Neural cell (in vitro differentiated cells): Measurements from ENCODE around the gene MGST3. TPM values are rescaled to one million over a fixed set of nuclear protein-coding genes. Genes with fewer than 3 reads are reported as not detected.

Experiments used
- H2AFZ ChIP-seq: fragments of 200-600, 300-800 bp; sonication (generic), shearing (Covaris generic); 2 replicates; pipeline ENCODE4 v1.6.0; 2014; ENCODE audit warnings: low read depth, mild to moderate bottlenecking, antibody characterized with exemption, low read length, moderate library complexity
- H3F3A ChIP-seq: fragments of 200-600 bp; shearing (Covaris generic); 2 replicates; pipeline ENCODE4 v1.6.1; 2016; ENCODE audit warnings: mild to moderate bottlenecking, moderate library complexity, mixed read lengths, antibody characterized with exemption, low read length; ENCODE audit not compliant: insufficient read depth, poor library complexity, severe bottlenecking
- H3K27ac ChIP-seq: fragments of 200-600, 300-800 bp; sonication (generic), shearing (Covaris generic); 2 replicates; pipeline ENCODE4 v1.5.1; 2014; ENCODE audit warnings: mild to moderate bottlenecking, low read length, moderate library complexity
- H3K27me3 ChIP-seq: fragments of 300-800, 200-600 bp; sonication (generic), shearing (Covaris generic); 2 replicates; pipeline ENCODE4 v1.6.0; 2014; ENCODE audit warnings: mild to moderate bottlenecking, low read depth, low read length, moderate library complexity; ENCODE audit not compliant: insufficient read depth
- H3K36me3 ChIP-seq: fragments of 300-800, 200-600 bp; sonication (generic), shearing (Covaris generic); 2 replicates; pipeline ENCODE4 v1.5.1; 2014; ENCODE audit warnings: mild to moderate bottlenecking, antibody characterized with exemption, low read length, moderate library complexity; ENCODE audit not compliant: insufficient read depth
- H3K4me2 ChIP-seq: fragments of 300-800, 200-600 bp; sonication (generic), shearing (Covaris generic); 2 replicates; pipeline ENCODE4 v1.6.0; 2014; ENCODE audit warnings: mild to moderate bottlenecking, low read length
- H3K4me3 ChIP-seq: fragments of 300-800, 200-600 bp; sonication (generic), shearing (Covaris generic); 2 replicates; pipeline ENCODE4 v1.5.1; 2014; ENCODE audit warnings: mild to moderate bottlenecking, low read length, moderate library complexity
- H3K79me2 ChIP-seq: fragments of 200-600 bp; shearing (Covaris generic); replicated peaks from 2 replicates; pipeline ENCODE4 v1.6.0; 2014; ENCODE audit warnings: mild to moderate bottlenecking, low read length, moderate library complexity; ENCODE audit not compliant: insufficient read depth
- H3K9ac ChIP-seq: fragments of 300-800, 200-600 bp; sonication (generic), shearing (Covaris generic); 2 replicates; pipeline ENCODE4 v1.6.1; 2016; ENCODE audit warnings: mild to moderate bottlenecking, low read length, mixed read lengths
- H3K9me2 ChIP-seq: fragments of 200-600 bp; shearing (Covaris generic); 2 replicates; pipeline ENCODE4 v1.6.1; 2016; ENCODE audit warnings: mild to moderate bottlenecking, low read length, mixed read lengths; ENCODE audit not compliant: insufficient read depth
- H3K9me3 ChIP-seq: fragments of 200-600, 300-800 bp; sonication (generic), shearing (Covaris generic); 2 replicates; pipeline ENCODE4 v1.6.1; 2016; ENCODE audit warnings: mild to moderate bottlenecking, mixed run types, low read length, moderate library complexity, mixed read lengths
- H4K20me1 ChIP-seq: fragments of 200-600 bp; shearing (Covaris generic); 2 replicates; pipeline ENCODE4 v1.6.1; 2016; ENCODE audit warnings: mild to moderate bottlenecking, mixed run types; ENCODE audit not compliant: insufficient read depth
- EP300 ChIP-seq: fragments of 450-650 bp; conservative IDR thresholded peaks from 2 replicates; pipeline ENCODE4 v1.6.1; 2014; ENCODE audit warnings: antibody characterized with exemption, mild to moderate bottlenecking, moderate library complexity; ENCODE audit not compliant: poor library complexity, severe bottlenecking
- EZH2 ChIP-seq: fragments of 200-600, 300-800 bp; shearing (Covaris generic), sonication (generic); IDR thresholded peaks from 2 replicates; pipeline ENCODE4 v1.6.1; 2014; ENCODE audit warnings: antibody characterized with exemption, low read length, borderline replicate concordance, mild to moderate bottlenecking; ENCODE audit not compliant: insufficient read depth, poor library complexity, severe bottlenecking
- MXI1 ChIP-seq: fragments of 450-650 bp; conservative IDR thresholded peaks from 2 replicates; pipeline ENCODE4 v1.6.1; 2014; ENCODE audit warnings: antibody characterized with exemption, mild to moderate bottlenecking; ENCODE audit not compliant: poor library complexity, severe bottlenecking
- POLR2AphosphoS5 ChIP-seq: IDR thresholded peaks from 2 replicates; pipeline ENCODE4 v1.6.1; 2012
- RAD21 ChIP-seq: fragments of 450-650 bp; conservative IDR thresholded peaks from 2 replicates; pipeline ENCODE4 v1.6.1; 2014; ENCODE audit warnings: antibody characterized with exemption, mild to moderate bottlenecking, moderate library complexity
- SMC3 ChIP-seq: fragments of 450-650 bp; conservative IDR thresholded peaks from 2 replicates; pipeline ENCODE4 v1.6.1; 2014; ENCODE audit warnings: antibody characterized with exemption, mild to moderate bottlenecking, moderate library complexity; ENCODE audit not compliant: poor library complexity
- TAF1 ChIP-seq: IDR thresholded peaks from 2 replicates; pipeline ENCODE4 v1.6.1; 2012; ENCODE audit warnings: low read depth
- polyA plus RNA-seq: library from polyadenylated mRNA; depleted of rRNA; stranded (reverse); fragments of >200 nt; gene quantifications from 2 replicates; pipeline ENCODE4 v1.2.3, GENCODE V29; 2014
- TF ChIP-seq, protein P1 (sequence below): fragments of 450-650 bp; IDR thresholded peaks from 2 replicates; pipeline ENCODE4 v1.5.1; 2014; ENCODE audit warnings: antibody characterized with exemption, mild to moderate bottlenecking, moderate library complexity; ENCODE audit not compliant: poor library complexity, severe bottlenecking
- TF ChIP-seq, protein P2 (sequence below): IDR thresholded peaks from 2 replicates; pipeline ENCODE4 v1.6.1; 2012; ENCODE audit warnings: borderline replicate concordance

The MGST3 gene
- polyA plus RNA-seq, 1 donor from 2014 or later = 219 TPM

DNA sequence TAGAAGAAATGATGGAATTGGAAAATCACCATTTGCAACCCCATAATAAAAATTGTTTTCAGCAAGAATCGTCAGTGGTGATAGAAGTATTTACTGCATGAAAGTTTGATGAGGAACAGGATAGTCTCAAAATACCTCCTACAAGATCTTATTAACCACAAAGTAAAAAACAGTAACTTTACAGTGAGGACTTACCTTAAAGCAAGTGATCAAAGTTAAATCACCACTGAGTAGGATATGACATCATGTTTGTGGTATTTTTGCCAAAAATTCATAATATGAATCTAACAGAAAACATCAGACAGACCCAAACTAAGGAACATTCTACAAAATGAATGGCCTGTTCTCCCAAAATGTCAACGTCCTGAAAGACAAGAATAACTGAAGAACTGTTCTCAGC lies 47.5 kb downstream of the MGST3 start:
- H3K36me3 ChIP-seq = peaks cover 5% of the 10 kb centered on the region
- H3K9me3 ChIP-seq = no peaks in the 10 kb centered on the region
- H2AFZ ChIP-seq = no peak overlapping the region
- no peaks in the 10 kb centered on the region for H4K20me1 ChIP-seq
- H3K79me2 ChIP-seq = peaks cover 2% of the 10 kb centered on the region
- no peaks in the 10 kb centered on the region for H3K9me2 ChIP-seq
- H3K4me3 ChIP-seq = no peak overlapping the region
- H3K27ac ChIP-seq = no peak overlapping the region
- TF ChIP-seq MXI1 = no peak
- TF ChIP-seq, protein P1, sequence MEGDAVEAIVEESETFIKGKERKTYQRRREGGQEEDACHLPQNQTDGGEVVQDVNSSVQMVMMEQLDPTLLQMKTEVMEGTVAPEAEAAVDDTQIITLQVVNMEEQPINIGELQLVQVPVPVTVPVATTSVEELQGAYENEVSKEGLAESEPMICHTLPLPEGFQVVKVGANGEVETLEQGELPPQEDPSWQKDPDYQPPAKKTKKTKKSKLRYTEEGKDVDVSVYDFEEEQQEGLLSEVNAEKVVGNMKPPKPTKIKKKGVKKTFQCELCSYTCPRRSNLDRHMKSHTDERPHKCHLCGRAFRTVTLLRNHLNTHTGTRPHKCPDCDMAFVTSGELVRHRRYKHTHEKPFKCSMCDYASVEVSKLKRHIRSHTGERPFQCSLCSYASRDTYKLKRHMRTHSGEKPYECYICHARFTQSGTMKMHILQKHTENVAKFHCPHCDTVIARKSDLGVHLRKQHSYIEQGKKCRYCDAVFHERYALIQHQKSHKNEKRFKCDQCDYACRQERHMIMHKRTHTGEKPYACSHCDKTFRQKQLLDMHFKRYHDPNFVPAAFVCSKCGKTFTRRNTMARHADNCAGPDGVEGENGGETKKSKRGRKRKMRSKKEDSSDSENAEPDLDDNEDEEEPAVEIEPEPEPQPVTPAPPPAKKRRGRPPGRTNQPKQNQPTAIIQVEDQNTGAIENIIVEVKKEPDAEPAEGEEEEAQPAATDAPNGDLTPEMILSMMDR = no peak
- H3K4me2 ChIP-seq = no peak overlapping the region
- H3K27me3 ChIP-seq = no peaks in the 10 kb centered on the region
- H3K9ac ChIP-seq = no peak overlapping the region
- no peaks in the 10 kb centered on the region for H3F3A ChIP-seq

DNA sequence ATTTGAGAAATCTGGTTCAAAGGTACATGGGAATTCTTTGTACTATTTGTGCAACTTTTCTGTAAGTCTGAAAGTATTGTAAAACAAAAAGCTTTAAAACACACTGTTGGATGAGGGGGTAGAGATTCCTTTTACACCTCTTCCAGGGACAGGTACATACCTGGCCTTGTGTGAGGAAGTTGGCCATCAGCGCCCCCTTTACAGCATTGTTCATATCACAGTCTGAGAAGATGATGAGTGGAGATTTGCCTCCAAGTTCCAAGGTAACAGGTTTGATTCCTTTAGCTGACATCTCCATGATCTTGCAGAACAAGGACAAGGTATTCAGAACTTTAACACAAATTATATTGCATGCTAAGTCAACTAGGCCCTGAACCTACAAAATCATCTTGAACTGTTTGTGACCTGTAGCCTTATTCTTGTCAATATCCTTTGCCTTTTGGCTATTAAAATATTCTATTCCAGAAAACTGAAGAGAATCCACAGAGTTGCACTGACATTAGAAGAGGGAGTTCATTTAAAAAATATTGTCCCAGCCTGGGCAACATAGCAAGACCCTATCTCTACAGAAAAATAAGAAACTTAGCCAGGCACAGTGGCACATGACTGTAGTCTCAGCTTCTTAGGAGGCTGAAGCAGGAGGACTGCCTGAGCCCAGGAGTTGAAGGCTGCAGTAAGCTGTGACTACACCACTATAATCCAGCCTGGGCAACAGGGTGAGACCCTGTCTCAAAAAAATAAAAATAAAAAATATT lies 48.4 kb downstream of the MGST3 start:
- no peak overlapping the region for H3K4me3 ChIP-seq
- no peak overlapping the region for H3K4me2 ChIP-seq
- H4K20me1 ChIP-seq = no peaks in the 10 kb centered on the region
- no peaks in the 10 kb centered on the region for H3K27me3 ChIP-seq
- peaks cover 3% of the 10 kb centered on the region for H3K79me2 ChIP-seq
- no peak for TF ChIP-seq MXI1
- TF ChIP-seq, protein P2, sequence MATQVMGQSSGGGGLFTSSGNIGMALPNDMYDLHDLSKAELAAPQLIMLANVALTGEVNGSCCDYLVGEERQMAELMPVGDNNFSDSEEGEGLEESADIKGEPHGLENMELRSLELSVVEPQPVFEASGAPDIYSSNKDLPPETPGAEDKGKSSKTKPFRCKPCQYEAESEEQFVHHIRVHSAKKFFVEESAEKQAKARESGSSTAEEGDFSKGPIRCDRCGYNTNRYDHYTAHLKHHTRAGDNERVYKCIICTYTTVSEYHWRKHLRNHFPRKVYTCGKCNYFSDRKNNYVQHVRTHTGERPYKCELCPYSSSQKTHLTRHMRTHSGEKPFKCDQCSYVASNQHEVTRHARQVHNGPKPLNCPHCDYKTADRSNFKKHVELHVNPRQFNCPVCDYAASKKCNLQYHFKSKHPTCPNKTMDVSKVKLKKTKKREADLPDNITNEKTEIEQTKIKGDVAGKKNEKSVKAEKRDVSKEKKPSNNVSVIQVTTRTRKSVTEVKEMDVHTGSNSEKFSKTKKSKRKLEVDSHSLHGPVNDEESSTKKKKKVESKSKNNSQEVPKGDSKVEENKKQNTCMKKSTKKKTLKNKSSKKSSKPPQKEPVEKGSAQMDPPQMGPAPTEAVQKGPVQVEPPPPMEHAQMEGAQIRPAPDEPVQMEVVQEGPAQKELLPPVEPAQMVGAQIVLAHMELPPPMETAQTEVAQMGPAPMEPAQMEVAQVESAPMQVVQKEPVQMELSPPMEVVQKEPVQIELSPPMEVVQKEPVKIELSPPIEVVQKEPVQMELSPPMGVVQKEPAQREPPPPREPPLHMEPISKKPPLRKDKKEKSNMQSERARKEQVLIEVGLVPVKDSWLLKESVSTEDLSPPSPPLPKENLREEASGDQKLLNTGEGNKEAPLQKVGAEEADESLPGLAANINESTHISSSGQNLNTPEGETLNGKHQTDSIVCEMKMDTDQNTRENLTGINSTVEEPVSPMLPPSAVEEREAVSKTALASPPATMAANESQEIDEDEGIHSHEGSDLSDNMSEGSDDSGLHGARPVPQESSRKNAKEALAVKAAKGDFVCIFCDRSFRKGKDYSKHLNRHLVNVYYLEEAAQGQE = no peak
- no peak for TF ChIP-seq POLR2AphosphoS5
- no peak for TF ChIP-seq TAF1
- TF ChIP-seq EP300 = no peak
- TF ChIP-seq EZH2 = no peak
- H3F3A ChIP-seq = no peaks in the 10 kb centered on the region
- no peak overlapping the region for H3K9ac ChIP-seq
- no peak overlapping the region for H2AFZ ChIP-seq
- H3K27ac ChIP-seq = no peak overlapping the region
- peaks cover 5% of the 10 kb centered on the region for H3K36me3 ChIP-seq
- H3K9me2 ChIP-seq = no peaks in the 10 kb centered on the region
- no peaks in the 10 kb centered on the region for H3K9me3 ChIP-seq

DNA sequence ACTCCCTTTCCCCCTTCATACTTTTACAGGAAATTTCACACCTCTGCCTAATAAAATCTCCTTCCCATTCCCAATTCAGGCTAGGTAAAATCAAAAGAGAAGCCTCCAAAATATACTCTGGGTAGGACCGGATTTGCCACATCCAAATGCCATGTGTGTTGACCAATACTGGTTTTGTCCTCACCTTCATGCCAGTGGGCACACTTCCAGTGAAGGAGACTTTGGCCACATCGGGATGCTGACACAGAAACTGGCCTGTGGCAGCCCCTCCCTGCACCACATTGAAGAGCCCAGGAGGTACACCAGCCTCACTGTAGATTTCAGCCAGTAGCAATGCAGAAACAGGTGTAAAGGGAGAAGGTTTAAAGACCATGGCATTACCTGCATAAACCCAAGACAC lies 49.3 kb downstream of the MGST3 start:
- Histone ChIP-seq H3K9ac (no peak overlapping the region), H3F3A (no peaks in the 10 kb centered on the region), H2AFZ (no peak overlapping the region), H3K79me2 (peaks cover 3% of the 10 kb centered on the region), H4K20me1 (no peaks in the 10 kb centered on the region), H3K9me3 (no peaks in the 10 kb centered on the region), H3K9me2 (no peaks in the 10 kb centered on the region), H3K27ac (no peak overlapping the region), H3K4me2 (no peak overlapping the region), H3K4me3 (no peak overlapping the region), H3K36me3 (peaks cover 5% of the 10 kb centered on the region), H3K27me3 (no peaks in the 10 kb centered on the region)
- TF ChIP-seq, protein P2 = no peak
- TF ChIP-seq EZH2 (no peak), SMC3 (no peak), POLR2AphosphoS5 (no peak), RAD21 (no peak), TAF1 (no peak), MXI1 (no peak)
- TF ChIP-seq, protein P1 = no peak
